ENCODE results near the gene IL1RAPL1.

- TF ChIP-seq CTCF (IDR thresholded peaks at IDR 0.05): no peak
- no peak for TF ChIP-seq POLR2A (IDR thresholded peaks at IDR 0.05; ENCODE audit: low read depth)
- no peak for TF ChIP-seq EP300 (IDR thresholded peaks at IDR 0.05)
Observed at GRCh38 chrX:29547877-29548276, 960.6 kb downstream of the IL1RAPL1 start.

All from esophagus muscularis mucosa (tissue), 4 donors.